Naive B cell (primary cell): ENCODE results near the gene FAM236A. TPM values are rescaled to one million over a fixed set of nuclear protein-coding genes. Genes with fewer than 3 reads are reported as not detected.

Source experiments
- polyA plus RNA-seq, 6 donors: library from polyadenylated mRNA; unstranded; fragments of 300-500 nt; fragmentation: Illumina TruSeq; gene quantifications; one replicate each; pipeline ENCODE4 v1.2.3, GENCODE V29; 2021; ENCODE audit warnings: low read depth in 6 of 6

Gene FAM236A
- polyA plus RNA-seq, 6 donors from 2014 or later, result not detected

Other genes starting within 250 kb of the FAM236A start
- gene PHKA1, start 223.9 kb upstream of the FAM236A start, polyA plus RNA-seq, result not detected
- 1 to 10 TPM in 5 of 6 donors, under 1 TPM in 1; 0.63 to 4.8 (median 4.1) TPM for gene DMRTC1B, start 161.3 kb upstream of the FAM236A start, polyA plus RNA-seq
- gene FAM236B, start 155.5 kb upstream of the FAM236A start, polyA plus RNA-seq, result not detected
- not detected for gene FAM236D, start 130.0 kb upstream of the FAM236A start, polyA plus RNA-seq
- gene FAM236C, start 25.6 kb upstream of the FAM236A start, polyA plus RNA-seq, result not detected
- gene DMRTC1, start 5.6 kb downstream of the FAM236A start, polyA plus RNA-seq, result 1 to 10 TPM in 1 of 6 donors, under 1 TPM in 4, not detected in 1; 0.20 to 2.1 (median 0.40) TPM
- not detected for gene PABPC1L2B, start 64.7 kb downstream of the FAM236A start, polyA plus RNA-seq
- gene PABPC1L2A, start 141.3 kb downstream of the FAM236A start, polyA plus RNA-seq, result not detected